ENCODE data around the gene FBXO40. TPM values are rescaled to one million over a fixed set of nuclear protein-coding genes. Genes with fewer than 3 reads are reported as not detected.

Gene FBXO40
- total and polyA plus RNA-seq, 2 donors (not counting 1 experiment from before 2014, with no cell fraction given): not detected

- CTCF ChIA-PET: no interaction called here
- ATAC-seq (ENCODE audit: low read depth) (no peak), DNase-seq (no peak)
- Histone ChIP-seq H3K36me3 (replicated peaks in 1 of 2; ENCODE audit: control extremely low read depth in 1 of 2, control insufficient read depth in 1 of 2, extremely low read depth in 1 of 2, insufficient read depth in 2 of 2, low read length in 1 of 2) (peaks cover 6 to 70% of the 10 kb centered on the region in 2 experiments), H3K9me3 (ENCODE audit: control extremely low read depth in 1 of 3, control insufficient read depth in 2 of 3, insufficient read depth in 1 of 3, low read length in 2 of 3) (no peaks in the 10 kb centered on the region), H3K27me3 (replicated peaks in 1 of 4; ENCODE audit: control extremely low read depth in 1 of 4, control insufficient read depth in 3 of 4, insufficient read depth in 4 of 4, low read length in 3 of 4) (no peaks in the 10 kb centered on the region), H3K4me1 (ENCODE audit: control insufficient read depth in 2 of 2, insufficient read depth in 2 of 2, low read length in 2 of 2) (peaks cover 12% of the 10 kb centered on the region in 2 donors), H3K27ac (ENCODE audit: low read length in 2 of 2) (no peak overlapping the region), H3K4me3 (ENCODE audit: control extremely low read depth in 1 of 5, extremely low read depth in 1 of 5, insufficient read depth in 1 of 5, low read depth in 2 of 5, low read length in 4 of 5) (no peak overlapping the region), H4K20me1 (ENCODE audit: control insufficient read depth, insufficient read depth, low read length, poor library complexity, severe bottlenecking) (peaks cover 60% of the 10 kb centered on the region), H3K79me2 (ENCODE audit: control insufficient read depth, insufficient read depth, low read length) (peaks cover 47% of the 10 kb centered on the region), H3K9ac (ENCODE audit: low read length) (no peak overlapping the region), H2AFZ (ENCODE audit: insufficient read depth, low read depth, low read length, poor library complexity, severe bottlenecking) (no peak overlapping the region), H3K4me2 (replicated peaks; ENCODE audit: low read depth, low read length, poor library complexity, severe bottlenecking) (no peak overlapping the region)
- POLR2A ChIA-PET: no interaction called here
- intact Hi-C loops (cut with micrococcal nuclease): no loop called here
- Mint-ChIP-seq H3K27ac (no peak overlapping the region), H3K4me3 (no peak overlapping the region), H3K9me3 (ENCODE audit: insufficient read depth) (no peaks in the 10 kb centered on the region), H3K4me1 (peaks cover 27% of the 10 kb centered on the region), H3K27me3 (no peaks in the 10 kb centered on the region)
- TF ChIP-seq CTCF (IDR thresholded peaks at IDR 0.05) (no peak), EZH2 (IDR thresholded peaks at IDR 0.05; ENCODE audit: borderline replicate concordance, insufficient read depth, low read depth, low read length, poor library complexity, severe bottlenecking) (no peak)
Measured at GRCh38 chr3:121649645-121650044, 56.5 kb downstream of the FBXO40 start.

- H3K27ac Mint-ChIP-seq: no peak overlapping the region
- Histone ChIP-seq H4K20me1 (ENCODE audit: control insufficient read depth, insufficient read depth, low read length, poor library complexity, severe bottlenecking) (peaks cover 58% of the 10 kb centered on the region), H3K4me1 (ENCODE audit: control insufficient read depth in 2 of 2, insufficient read depth in 2 of 2, low read length in 2 of 2) (peaks cover 17 to 18% of the 10 kb centered on the region in 2 donors), H3K27ac (ENCODE audit: low read length in 2 of 2) (no peak overlapping the region), H3K9ac (ENCODE audit: low read length) (no peak overlapping the region), H3K4me3 (ENCODE audit: control extremely low read depth in 1 of 5, extremely low read depth in 1 of 5, insufficient read depth in 1 of 5, low read depth in 2 of 5, low read length in 4 of 5) (no peak overlapping the region), H3K79me2 (ENCODE audit: control insufficient read depth, insufficient read depth, low read length) (peaks cover 66% of the 10 kb centered on the region), H3K9me3 (ENCODE audit: control extremely low read depth in 1 of 3, control insufficient read depth in 2 of 3, insufficient read depth in 1 of 3, low read length in 2 of 3) (no peaks in the 10 kb centered on the region), H3K27me3 (replicated peaks in 1 of 4; ENCODE audit: control extremely low read depth in 1 of 4, control insufficient read depth in 3 of 4, insufficient read depth in 4 of 4, low read length in 3 of 4) (no peaks in the 10 kb centered on the region), H3K4me2 (replicated peaks; ENCODE audit: low read depth, low read length, poor library complexity, severe bottlenecking) (no peak overlapping the region), H3K36me3 (replicated peaks in 1 of 2; ENCODE audit: control extremely low read depth in 1 of 2, control insufficient read depth in 1 of 2, extremely low read depth in 1 of 2, insufficient read depth in 2 of 2, low read length in 1 of 2) (peaks cover 1 to 80% of the 10 kb centered on the region in 2 experiments), H2AFZ (ENCODE audit: insufficient read depth, low read depth, low read length, poor library complexity, severe bottlenecking) (no peak overlapping the region)
- no peak for ATAC-seq (ENCODE audit: low read depth)
- TF ChIP-seq EZH2 (IDR thresholded peaks at IDR 0.05; ENCODE audit: borderline replicate concordance, insufficient read depth, low read depth, low read length, poor library complexity, severe bottlenecking) (no peak), CTCF (IDR thresholded peaks at IDR 0.05) (no peak)
- ChIA-PET CTCF (no interaction called here), POLR2A (no interaction called here)
- H3K4me1 Mint-ChIP-seq: peaks cover 37% of the 10 kb centered on the region
- H3K4me3 Mint-ChIP-seq: no peak overlapping the region
- no peaks in the 10 kb centered on the region for H3K27me3 Mint-ChIP-seq
- DNase-seq: no peak
- H3K9me3 Mint-ChIP-seq (ENCODE audit: insufficient read depth): no peaks in the 10 kb centered on the region
- intact Hi-C loops (cut with micrococcal nuclease): no loop called here
Measured at GRCh38 chr3:121651684-121652083, 58.5 kb downstream of the FBXO40 start.
